Activated T-helper 1 cell treated with anti-CD3 and anti-CD28 coated beads, Interleukin-12 subunit alpha, Interleukin-12 subunit beta, Interleukin-2, Interleukin-4 antibody, amounts not matched to agents 30 ng/mL and 10 ng/mL and 1 ng/mL, durations not matched to agents 14 hours and 24 hours and 36 hours (primary cell): ENCODE measurements around the gene POLR1A. TPM values are rescaled to one million over a fixed set of nuclear protein-coding genes. Genes with fewer than 3 reads are reported as not detected.
A peak's percentile ranks its signal among the peaks of the same experiment; 100 is the strongest.

Experiments
- DNase-seq: peaks from one replicate; pipeline ENCODE4 v3.0.0; 2021; ENCODE audit warnings: low spot score
- H3K27ac Mint-ChIP-seq: one replicate; pipeline ENCODE4 v1.8.0; 2021; ENCODE audit warnings: mild to moderate bottlenecking, mixed read lengths
- H3K27me3 Mint-ChIP-seq: one replicate; pipeline ENCODE4 v1.8.0; 2022; ENCODE audit warnings: mild to moderate bottlenecking, moderate library complexity, mixed read lengths; ENCODE audit not compliant: insufficient read depth
- H3K36me3 Mint-ChIP-seq: one replicate; pipeline ENCODE4 v1.8.0; 2021; ENCODE audit warnings: low read depth, mixed read lengths
- H3K4me1 Mint-ChIP-seq: one replicate; pipeline ENCODE4 v1.8.0; 2021; ENCODE audit warnings: low read depth, mixed read lengths
- H3K4me3 Mint-ChIP-seq: one replicate; pipeline ENCODE4 v1.8.0; 2021; ENCODE audit warnings: mild to moderate bottlenecking, moderate library complexity, mixed read lengths
- H3K9me3 Mint-ChIP-seq: one replicate; pipeline ENCODE4 v1.8.0; 2021; ENCODE audit warnings: mixed read lengths
- intact Hi-C: fragments of 100-400 bp; cut with micrococcal nuclease; formaldehyde crosslinking; loops from one replicate; pipeline ENCODE4 v1.15.1; 2024
- total RNA-seq: library from RNA; stranded (reverse); gene quantifications from 2 replicates; pipeline ENCODE4 v1.2.3, GENCODE V29; 2022

POLR1A gene
- total RNA-seq, 1 donor from 2014 or later: 69.7 TPM

DNA sequence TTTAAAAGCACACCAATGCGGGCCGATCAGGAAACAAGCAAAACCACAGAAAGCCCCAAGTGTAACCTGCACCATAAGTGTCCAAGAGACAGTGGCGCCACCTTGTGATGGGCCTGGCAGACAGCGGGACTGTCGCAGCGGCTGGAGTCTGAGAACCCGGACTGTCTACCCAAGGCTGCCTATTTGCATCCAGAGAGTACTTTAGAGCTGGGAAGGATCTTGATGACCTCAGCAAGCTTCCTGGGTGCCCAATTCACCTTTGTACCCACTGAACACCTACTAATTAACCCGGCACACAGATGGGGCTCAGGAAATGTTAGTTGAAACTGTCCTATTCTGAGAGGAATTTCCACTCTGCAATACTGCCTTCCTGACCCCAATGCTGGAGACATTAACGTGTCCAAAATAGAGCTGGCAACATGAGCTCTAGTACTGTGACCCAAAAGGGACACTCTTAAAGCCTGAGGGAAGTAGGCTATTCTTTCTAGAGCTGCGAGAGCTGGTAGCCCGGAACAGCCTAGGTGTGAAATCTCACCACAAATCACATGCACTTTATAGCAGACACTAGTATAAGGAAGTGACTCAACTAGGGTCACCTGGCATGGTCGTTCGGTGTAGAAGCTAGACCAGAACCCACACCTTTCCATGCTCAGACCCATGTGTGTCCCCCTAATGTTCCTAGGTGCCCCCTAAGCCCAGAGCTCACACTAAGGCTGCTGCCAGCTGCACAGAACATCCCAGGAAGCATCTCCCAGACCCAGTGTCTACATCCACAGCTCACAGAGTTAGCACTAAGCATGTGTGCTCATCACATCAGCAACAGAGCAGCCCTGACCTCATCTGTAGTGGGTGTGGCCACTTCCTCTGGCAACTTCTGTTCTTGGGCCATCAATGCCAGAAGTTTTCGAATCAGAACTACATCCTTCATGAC lies 25.4 kb downstream of the POLR1A start:
- intact Hi-C loops: loop anchor here (1.0 kb wide), 6 partner anchors 25 to 351 kb away; partner anchors contain the start of gene POLR1A
- DNase-seq: peak; percentile 73
- Mint-ChIP-seq H3K27me3 (no peaks in the 10 kb centered on the region), H3K4me1 (peaks cover 47% of the 10 kb centered on the region), H3K4me3 (no peak overlapping the region), H3K27ac (peak overlapping the region; percentile 71), H3K9me3 (no peaks in the 10 kb centered on the region), H3K36me3 (peaks cover 47% of the 10 kb centered on the region)

DNA sequence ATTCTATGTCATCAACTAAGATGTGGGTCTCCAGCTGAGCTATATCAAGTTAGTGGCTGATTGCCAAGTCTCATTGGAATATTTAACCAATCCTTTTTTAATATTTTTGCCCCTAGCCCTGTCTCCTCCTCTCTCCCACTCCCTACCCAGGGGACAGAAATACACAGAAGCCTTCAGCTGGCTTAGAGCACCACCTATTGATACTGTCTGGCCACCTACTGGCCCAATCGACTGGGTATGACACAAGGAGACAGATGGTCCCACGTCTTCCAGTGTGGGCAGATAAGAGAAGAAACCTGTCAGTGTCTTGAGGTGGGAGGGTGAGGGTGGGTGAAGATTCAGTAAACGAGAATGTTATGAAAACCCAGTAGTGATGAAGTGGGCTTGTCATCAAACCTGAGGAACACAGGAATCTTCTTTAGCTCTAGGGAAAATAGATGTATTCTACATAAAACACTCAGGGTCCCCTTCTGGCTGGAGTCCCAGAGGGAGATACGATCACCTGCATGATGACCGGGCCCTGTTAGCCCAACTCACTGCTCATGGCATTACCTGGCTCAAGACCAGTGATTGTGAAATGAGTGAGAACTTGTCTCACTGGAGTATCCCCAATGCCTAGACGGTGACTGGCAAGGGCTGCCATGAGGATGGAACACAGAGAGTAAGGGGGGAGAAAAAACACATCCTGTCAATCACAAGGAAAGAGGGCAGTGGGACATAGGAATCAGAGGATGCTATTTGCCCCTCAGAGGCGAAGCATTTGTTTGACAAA lies 26.7 kb downstream of the POLR1A start:
- Mint-ChIP-seq H3K27me3 (no peaks in the 10 kb centered on the region), H3K4me3 (no peak overlapping the region), H3K4me1 (peaks cover 47% of the 10 kb centered on the region), H3K27ac (peak overlapping the region; percentile 31), H3K9me3 (no peaks in the 10 kb centered on the region), H3K36me3 (peaks cover 53% of the 10 kb centered on the region)
- intact Hi-C loops: no loop called here
- DNase-seq: peak; percentile 16

DNA sequence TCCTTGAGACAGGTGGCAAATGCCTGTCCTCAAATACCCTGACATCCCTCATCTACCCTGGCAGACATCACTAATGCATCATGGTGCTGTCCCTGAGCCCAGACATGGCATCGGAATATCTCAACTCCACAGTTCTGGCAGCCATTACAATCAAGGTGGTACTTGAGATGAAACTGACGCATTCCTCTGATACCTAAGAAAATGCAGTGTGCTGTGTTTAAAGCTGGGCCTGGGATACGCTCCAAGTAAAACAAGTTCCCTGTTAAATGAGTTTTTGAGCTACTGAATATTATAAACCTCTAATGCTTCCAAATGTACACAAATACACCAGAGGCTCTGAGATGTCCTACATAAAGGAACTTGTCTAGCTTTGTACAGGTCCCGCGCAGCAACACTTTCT lies 29.8 kb downstream of the POLR1A start:
- intact Hi-C loops: no loop called here
- Mint-ChIP-seq H3K27ac (no peak overlapping the region), H3K4me3 (no peak overlapping the region)

DNA sequence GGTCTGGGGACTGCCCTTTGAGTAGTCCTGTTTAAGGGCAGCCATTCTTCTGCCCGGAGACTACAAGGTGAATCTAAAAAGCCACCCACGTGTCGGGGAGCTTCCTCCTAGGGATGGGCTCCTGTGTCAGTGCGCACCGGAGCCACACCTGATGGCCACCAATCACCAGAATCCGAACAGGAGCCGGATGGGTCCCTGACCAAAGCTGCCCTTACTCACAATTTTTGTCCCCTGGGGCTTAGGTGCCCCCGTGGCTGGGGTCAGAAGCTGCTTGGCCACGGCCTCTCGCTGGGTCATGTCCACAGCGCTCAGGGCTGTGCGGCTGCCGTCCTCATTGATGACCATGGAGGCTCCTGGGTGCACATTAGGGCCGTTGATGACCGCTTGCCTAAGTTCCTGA lies 30.9 kb downstream of the POLR1A start:
- H3K9me3 Mint-ChIP-seq: no peaks in the 10 kb centered on the region
- peaks cover 42% of the 10 kb centered on the region for H3K4me1 Mint-ChIP-seq
- no peak overlapping the region for H3K4me3 Mint-ChIP-seq
- no peak for DNase-seq
- no peaks in the 10 kb centered on the region for H3K27me3 Mint-ChIP-seq
- no peak overlapping the region for H3K27ac Mint-ChIP-seq
- intact Hi-C loops: no loop called here
- peaks cover 65% of the 10 kb centered on the region for H3K36me3 Mint-ChIP-seq

More for the DNA sequence above, 29.8 kb downstream of the POLR1A start:
- Mint-ChIP-seq H3K27me3 (no peaks in the 10 kb centered on the region), H3K4me1 (peaks cover 53% of the 10 kb centered on the region), H3K36me3 (peaks cover 59% of the 10 kb centered on the region), H3K9me3 (no peaks in the 10 kb centered on the region)
- no peak for DNase-seq

DNA sequence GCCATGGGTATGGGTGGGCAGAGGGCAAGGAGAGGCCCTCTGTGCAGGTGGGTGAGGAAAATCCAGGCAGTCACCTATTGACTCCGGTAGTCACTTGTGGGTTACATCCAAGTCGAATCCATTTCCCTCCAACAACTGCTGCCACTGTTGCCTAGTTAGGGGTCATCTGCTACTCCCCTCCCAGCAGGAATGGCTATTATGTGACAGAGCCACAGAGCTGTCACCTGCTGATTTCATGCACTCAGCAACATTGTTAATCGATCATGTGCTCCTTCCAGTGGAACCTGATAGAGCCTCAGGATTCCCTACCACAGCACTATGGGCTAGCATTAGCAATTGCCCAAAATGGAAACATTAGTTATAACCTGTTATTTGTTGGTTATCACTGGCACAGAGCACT lies 31.4 kb downstream of the POLR1A start:
- intact Hi-C loops: no loop called here
- Mint-ChIP-seq H3K27me3 (no peaks in the 10 kb centered on the region), H3K27ac (no peak overlapping the region), H3K9me3 (no peaks in the 10 kb centered on the region), H3K4me3 (no peak overlapping the region), H3K36me3 (peaks cover 67% of the 10 kb centered on the region), H3K4me1 (peaks cover 39% of the 10 kb centered on the region)
- no peak for DNase-seq

DNA sequence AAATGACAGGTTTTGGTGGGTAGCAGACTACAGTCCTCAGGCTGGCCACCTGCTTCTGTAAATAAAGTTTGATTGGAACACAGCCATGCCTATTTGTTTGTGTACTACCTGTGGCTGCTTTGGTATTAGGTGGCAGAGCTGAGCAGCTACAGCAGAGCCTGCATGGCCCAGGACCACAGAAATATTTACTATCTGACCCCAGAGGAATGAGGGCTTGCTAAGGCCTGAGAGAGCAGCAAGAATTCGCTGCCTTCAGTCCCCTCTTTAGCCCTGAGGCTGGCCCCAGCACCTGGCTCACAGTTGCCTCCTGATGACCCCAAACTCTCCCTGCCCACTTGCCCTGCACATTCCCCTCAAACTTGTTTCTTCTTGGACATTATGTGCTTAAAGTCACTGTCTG lies 32.5 kb downstream of the POLR1A start:
- H3K36me3 Mint-ChIP-seq: peaks cover 62% of the 10 kb centered on the region
- intact Hi-C loops: no loop called here
- H3K27ac Mint-ChIP-seq: no peak overlapping the region
- no peaks in the 10 kb centered on the region for H3K27me3 Mint-ChIP-seq
- no peak for DNase-seq
- no peak overlapping the region for H3K4me3 Mint-ChIP-seq
- H3K4me1 Mint-ChIP-seq: peaks cover 39% of the 10 kb centered on the region
- H3K9me3 Mint-ChIP-seq: no peaks in the 10 kb centered on the region

DNA sequence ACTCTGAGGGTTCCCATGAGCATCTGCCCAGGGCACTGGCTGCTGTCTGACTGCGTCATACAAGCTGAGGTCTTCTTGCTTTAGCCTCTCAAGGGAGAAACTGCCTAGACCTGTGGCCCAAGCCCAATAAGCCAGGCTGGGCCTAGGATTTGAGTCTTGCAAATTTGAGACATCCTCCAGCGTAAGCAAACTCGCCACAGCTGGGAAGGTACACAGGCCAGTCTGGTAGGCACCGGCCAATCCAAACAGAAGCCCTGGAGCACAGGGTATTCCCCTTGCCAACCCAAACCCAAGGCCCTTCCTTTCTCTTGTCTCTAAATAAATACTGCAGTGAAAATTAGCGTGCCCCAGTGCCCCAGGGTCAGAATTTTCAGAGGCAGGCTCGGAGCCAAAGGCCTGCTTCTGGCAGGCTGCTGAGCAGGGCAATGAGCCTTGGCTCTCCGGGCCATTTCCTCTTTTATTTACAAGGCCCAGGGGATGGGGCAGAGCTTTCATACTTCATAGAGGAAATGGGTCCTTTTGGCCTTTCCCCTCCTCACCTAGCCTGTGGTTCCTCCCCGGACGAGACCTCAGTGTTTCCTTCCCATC lies 33.3 kb downstream of the POLR1A start:
- Mint-ChIP-seq H3K4me1 (peaks cover 39% of the 10 kb centered on the region), H3K36me3 (peaks cover 59% of the 10 kb centered on the region), H3K27ac (peak overlapping the region; percentile 58), H3K27me3 (no peaks in the 10 kb centered on the region), H3K9me3 (no peaks in the 10 kb centered on the region), H3K4me3 (no peak overlapping the region)
- intact Hi-C loops: no loop called here
- no peak for DNase-seq

DNA sequence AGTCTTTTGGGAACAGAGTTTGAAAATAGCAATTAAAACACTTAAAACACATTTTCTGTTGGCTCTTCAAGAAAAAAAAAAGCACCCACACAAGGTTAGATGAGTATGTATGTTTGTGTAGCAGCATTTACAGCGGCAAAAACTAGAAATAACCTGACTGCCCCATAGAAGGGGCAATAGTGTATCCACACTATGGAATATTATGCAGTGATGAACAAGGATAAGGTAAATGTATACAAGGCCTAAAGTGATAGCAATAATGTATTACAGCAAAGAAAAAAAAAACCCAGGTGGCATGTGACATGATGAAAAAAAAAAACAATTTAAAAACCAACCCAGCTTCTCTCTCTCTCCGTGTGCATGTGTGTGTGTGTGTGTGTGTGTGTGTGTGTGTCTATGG lies 34.8 kb downstream of the POLR1A start:
- no peaks in the 10 kb centered on the region for H3K27me3 Mint-ChIP-seq
- peaks cover 54% of the 10 kb centered on the region for H3K36me3 Mint-ChIP-seq
- no peak overlapping the region for H3K4me3 Mint-ChIP-seq
- peaks cover 36% of the 10 kb centered on the region for H3K4me1 Mint-ChIP-seq
- no peak overlapping the region for H3K27ac Mint-ChIP-seq
- H3K9me3 Mint-ChIP-seq: no peaks in the 10 kb centered on the region
- intact Hi-C loops: no loop called here
- no peak for DNase-seq

DNA sequence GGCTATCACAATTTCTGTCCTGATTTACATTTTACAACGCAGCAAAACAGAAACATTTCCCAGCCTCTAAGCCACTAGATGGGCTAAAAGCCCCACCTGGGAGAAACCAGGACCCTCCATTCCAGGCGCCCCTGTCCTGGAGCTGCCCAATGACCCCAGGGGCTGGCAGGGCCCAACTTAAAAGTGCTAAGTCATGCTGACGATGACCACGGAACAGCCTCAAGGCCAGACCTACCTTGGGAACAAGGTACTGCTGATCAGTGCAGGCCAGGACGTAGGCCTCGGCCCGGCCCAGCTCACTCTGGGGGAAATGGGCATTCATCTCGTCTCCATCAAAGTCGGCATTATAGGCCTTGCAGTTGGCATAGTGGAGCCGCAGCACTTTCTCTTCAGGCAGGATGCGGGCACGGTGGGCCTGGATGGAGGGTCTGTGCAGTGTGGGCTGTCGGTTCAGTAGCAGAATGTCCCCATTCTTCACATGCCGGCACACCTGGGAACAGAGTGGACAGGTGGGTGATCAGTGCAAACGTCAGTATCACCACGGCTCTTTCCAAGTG lies 35.8 kb downstream of the POLR1A start:
- no peaks in the 10 kb centered on the region for H3K27me3 Mint-ChIP-seq
- no peak overlapping the region for H3K4me3 Mint-ChIP-seq
- H3K4me1 Mint-ChIP-seq: peaks cover 36% of the 10 kb centered on the region
- no peak overlapping the region for H3K27ac Mint-ChIP-seq
- intact Hi-C loops: loop anchor here (2.0 kb wide), 1 partner anchor 31 kb away; no protein-coding TSS in a partner anchor
- no peaks in the 10 kb centered on the region for H3K9me3 Mint-ChIP-seq
- peaks cover 62% of the 10 kb centered on the region for H3K36me3 Mint-ChIP-seq
- no peak for DNase-seq

DNA sequence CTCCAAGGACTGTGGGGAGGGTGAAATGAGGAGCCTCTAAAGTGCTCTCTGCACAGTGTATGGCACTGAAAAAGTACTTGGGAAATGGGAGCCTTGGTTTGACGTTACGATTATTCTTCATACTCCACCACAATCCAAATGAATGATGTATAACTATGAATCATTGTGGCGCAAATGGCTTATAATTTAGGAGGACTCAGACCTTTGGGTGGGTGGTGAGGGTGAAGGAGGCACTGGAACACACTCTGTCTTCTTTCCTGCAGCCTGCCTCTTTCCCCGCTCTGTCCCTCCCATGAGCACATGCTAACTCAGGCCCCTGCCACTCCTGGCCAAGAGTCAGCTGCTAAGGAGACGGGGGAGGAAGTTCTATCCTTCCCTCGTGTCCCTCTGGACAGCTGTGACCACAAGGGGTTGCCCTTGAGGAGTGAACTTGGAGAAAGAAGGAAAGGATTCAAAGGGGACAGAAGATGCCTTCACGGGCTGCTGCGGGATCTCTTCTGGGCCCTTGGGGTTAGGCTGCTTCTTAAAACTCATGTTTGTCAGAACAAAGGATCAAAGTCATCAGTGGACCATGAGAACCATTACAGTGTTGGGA lies 36.5 kb downstream of the POLR1A start:
- H3K27ac Mint-ChIP-seq: no peak overlapping the region
- no peak for DNase-seq
- peaks cover 36% of the 10 kb centered on the region for H3K4me1 Mint-ChIP-seq
- no peak overlapping the region for H3K4me3 Mint-ChIP-seq
- no peaks in the 10 kb centered on the region for H3K9me3 Mint-ChIP-seq
- intact Hi-C loops: loop anchor here (2.0 kb wide), 1 partner anchor 30 kb away; no protein-coding TSS in a partner anchor
- H3K36me3 Mint-ChIP-seq: peaks cover 63% of the 10 kb centered on the region
- H3K27me3 Mint-ChIP-seq: no peaks in the 10 kb centered on the region

DNA sequence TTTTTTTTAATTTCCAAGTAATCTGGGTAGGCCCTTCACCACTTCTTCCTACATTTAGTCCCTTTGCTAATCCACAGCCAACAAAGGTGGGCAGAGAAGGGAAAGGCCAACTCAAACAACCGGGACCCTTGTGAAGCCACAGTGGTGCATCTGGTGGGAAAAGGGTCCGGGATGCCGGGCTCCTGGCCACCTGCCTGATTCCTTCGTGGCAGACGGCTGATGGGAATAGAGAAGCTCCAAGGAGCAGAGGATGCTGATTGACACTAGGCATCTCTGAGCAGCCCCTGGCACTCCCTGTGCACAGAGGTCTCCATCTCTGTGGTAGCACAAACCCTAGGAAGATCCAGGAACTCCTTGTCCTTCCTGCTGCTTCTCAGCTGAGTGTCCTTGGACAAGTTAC lies 37.0 kb downstream of the POLR1A start:
- Mint-ChIP-seq H3K27ac (no peak overlapping the region), H3K27me3 (no peaks in the 10 kb centered on the region), H3K4me1 (peaks cover 36% of the 10 kb centered on the region), H3K36me3 (peaks cover 63% of the 10 kb centered on the region), H3K9me3 (peaks cover 3% of the 10 kb centered on the region), H3K4me3 (no peak overlapping the region)
- intact Hi-C loops: loop anchor here (2.0 kb wide), 1 partner anchor 30 kb away; no protein-coding TSS in a partner anchor
- no peak for DNase-seq

DNA sequence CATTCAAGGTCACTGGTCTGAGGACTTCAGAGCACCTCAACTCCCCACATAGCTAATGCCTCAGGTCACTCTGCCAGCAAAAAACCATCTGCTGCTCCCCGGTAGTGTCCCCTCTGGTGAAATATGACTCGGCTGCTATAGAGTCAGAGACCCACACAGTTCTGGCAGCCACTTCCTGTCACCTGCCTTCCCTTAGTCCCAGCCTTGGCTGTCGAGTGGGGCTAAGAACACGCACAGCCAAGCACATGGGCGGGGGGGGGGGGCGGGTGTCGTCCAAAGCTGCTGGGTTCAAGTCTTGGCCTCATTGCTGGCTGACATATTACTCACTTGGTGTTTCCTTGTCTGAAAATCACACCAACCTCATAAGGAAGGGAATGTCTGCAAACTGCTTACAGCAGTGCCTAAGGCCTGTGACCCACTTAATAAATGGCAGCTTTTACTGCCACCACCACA lies 37.5 kb downstream of the POLR1A start:
- Mint-ChIP-seq H3K4me3 (no peak overlapping the region), H3K27me3 (no peaks in the 10 kb centered on the region), H3K27ac (peak overlapping the region; percentile 10), H3K36me3 (peaks cover 63% of the 10 kb centered on the region), H3K9me3 (peaks cover 3% of the 10 kb centered on the region), H3K4me1 (peaks cover 36% of the 10 kb centered on the region)
- intact Hi-C loops: loop anchor here (2.0 kb wide), 1 partner anchor 29 kb away; no protein-coding TSS in a partner anchor
- DNase-seq: peak; percentile 25
